Stimulated activated CD4-positive, alpha-beta T cell treated with anti-CD3 and anti-CD28 coated beads, TNF-alpha, amount 100 ng/mL, for 48 hours (primary cell): ENCODE measurements around the gene IFI6.
"Not testable (repeated sequence)": the region's sequence is repeated elsewhere in the genome, so short reads cannot be mapped to it uniquely, and the experiment has no call there.

Experiments
- DNase-seq, 3 donors: peaks; one replicate each; pipeline ENCODE4 v3.0.0-alpha.2; 2020; ENCODE audit warnings: low read depth in 3 of 3

The IFI6 gene

GRCh38 chr1:27628712-27629111 is 43.3 kb downstream of the IFI6 start:
- no peak for DNase-seq

DNA sequence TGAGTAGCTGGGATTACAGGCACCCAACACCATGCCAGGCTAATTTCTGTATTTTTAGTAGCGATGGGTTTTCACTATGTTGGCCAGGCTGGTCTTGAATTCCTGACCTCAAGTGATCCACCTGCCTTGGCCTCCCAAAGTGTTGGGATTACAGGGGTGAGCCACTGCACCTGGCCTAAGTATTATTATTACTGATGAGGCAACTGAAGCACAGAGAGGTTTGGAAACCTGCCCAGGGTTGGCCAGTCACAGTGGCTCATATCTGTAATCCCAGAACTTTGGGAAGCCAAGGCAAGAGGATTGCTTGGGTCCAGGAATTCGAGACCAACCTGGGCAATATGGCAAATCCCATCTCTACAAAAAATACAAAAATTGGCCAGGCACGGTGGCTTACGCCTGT is 44.3 kb downstream of the IFI6 start:
- DNase-seq = not testable (repeated sequence)

- DNase-seq = no peak
These were observed 44.9 kb downstream of the IFI6 start for GRCh38 chr1:27627061-27627460.

DNA sequence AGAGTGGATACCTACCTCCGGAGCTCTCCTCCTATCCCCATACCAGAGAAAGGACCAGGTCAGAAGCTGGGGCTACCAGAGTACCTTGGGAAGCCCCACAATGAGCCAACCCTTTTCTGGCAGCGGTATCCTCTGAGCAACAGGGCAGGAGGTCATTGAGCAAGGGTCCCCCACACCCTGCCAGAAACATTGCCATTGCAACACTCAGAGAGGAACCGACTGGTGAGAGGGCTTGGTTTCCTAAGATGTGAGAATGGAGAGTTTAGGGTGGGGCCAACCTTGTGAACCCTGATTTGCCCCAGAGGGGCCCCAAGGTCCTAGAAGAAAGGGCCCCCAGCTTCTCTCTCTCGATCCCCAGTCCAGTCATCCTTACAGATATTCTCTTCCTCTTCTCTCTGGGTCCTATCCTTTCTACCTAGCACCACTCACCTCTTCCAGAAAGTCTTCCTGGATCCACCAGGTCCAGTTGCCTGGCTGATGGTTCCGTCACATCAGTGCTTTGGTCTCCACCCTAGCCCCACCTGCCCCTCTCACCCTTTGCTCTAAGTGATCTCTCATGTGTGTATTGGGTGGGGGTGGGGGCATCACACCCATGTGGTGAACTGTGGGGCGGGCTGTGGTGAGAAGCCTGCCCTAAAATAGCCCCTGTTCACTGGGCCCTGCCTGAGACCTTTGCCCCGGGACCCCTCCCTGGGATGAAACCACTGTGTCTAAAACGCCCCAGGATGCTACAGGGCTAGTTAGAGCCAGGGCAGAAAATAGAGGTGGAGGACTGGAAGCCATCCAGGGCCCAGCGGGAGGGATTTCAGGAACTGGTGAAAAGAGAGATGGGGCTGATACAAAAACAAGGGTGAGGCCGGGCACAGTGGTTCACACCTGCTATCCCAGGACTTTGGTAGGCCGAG is 45.7 kb downstream of the IFI6 start:
- no peak for DNase-seq

GRCh38 chr1:27624467-27625178 is 47.4 kb downstream of the IFI6 start:
- no peak for DNase-seq

- DNase-seq = no peak
These were observed 48.4 kb downstream of the IFI6 start for GRCh38 chr1:27623327-27624212.

GRCh38 chr1:27622828-27623227 is 49.2 kb downstream of the IFI6 start:
- DNase-seq = no peak

DNA sequence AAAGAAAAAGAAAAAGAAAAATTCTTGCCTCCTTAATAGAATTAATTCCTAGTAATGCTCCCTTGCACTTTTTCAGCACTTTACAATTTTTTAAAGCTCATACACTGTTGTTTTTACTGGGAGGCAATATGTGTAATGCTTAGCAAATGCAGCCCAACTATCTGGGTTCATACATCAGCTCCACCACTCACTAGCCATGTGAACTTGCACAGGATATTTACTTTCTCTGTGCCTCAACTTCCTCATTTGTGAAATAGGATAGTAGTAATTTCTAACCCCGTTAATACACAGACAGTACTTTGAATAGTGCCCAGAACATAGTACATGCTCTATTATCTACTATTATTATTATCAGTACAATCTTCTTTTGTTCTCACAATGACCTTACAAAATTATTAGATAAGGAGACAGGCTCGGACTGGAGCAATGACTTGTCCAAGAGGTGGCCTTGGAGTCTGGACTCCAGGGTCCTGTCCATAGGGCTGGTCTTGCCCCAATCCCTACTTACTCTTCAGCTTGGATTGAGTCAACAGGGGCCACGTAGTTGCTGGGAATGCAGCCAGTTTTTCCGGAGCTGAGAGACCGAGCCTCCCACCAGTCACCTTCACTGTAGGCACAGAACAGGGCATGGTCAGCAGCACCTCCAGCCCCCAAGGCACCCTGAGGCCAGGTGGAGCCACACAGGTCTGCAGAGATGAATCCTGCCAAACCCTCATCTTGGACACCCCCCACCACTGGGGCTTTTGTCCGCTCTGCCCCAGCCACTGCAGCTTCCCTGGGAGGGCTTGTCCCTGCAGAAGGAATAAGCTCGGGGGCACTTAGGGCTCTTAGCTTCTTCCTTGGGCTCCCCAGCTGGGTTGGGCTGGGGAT is 50.7 kb downstream of the IFI6 start:
- DNase-seq = no peak

- not testable (repeated sequence) for DNase-seq
These were observed 52.1 kb downstream of the IFI6 start for GRCh38 chr1:27619782-27620438.

DNA sequence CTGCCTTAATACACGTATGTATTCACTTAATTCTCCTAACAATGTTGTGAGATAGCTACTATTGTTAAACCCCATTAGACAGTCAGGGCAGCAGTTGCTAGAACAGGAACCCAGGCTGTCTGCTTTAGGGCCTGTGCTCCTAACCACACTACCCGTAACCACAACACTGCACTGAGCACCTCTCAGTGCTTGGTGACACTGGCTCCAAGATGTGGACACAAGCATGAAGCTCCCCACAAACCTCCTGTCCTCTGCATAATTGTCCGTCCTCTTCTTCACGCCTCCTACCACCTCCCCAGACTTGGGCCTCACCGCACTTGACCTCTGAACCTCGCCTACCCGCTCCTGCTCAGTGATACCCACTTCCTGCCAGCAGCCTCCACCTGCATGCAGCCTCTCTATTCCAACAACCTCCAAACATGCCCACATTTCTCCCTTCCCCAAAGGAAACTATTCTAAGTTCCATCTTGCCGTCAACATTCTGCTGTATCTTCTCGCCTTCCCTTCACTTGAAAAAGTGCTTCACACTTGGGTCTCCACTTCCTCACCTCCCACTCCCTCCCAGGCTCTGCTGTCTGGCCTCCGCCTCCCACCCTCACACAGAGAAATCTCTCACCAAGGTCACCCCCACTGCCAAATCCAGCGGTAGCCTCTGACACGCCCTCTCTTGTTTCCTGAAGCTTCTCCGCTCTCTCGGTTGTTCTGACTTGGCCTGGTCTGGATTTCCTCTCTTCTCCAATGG is 53.5 kb downstream of the IFI6 start:
- no peak for DNase-seq

DNA sequence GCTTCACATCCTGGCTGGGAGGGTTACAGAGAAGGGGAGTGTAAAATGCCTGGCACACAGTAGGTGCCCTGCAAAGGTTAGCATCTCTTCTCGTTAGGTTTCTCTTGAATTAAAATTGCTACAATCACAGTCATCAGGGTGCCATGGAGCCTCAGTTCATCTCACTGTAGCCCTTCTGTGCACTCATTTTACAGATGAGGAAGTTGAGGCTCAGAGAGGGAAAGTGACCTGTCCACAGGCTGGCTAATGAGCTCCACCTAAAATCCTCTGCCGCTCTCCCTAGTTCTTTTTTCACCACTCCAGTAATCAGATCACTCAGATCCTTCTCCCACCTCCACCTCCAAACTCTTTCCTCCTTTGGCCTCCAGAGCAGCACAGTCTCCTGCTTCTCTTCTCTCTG is 54.6 kb downstream of the IFI6 start:
- DNase-seq = no peak

GRCh38 chr1:27616441-27616840 is 55.6 kb downstream of the IFI6 start:
- no peak for DNase-seq
